ENCODE measurements around the gene SHQ1.

GRCh38 chr3:72860053-72860452 lies 11.8 kb upstream of the SHQ1 start:
- TF ChIP-seq EZH2 (IDR thresholded peaks at IDR 0.05) (no peak), POLR2AphosphoS5 (IDR thresholded peaks at IDR 0.05; ENCODE audit: borderline replicate concordance, low read depth, low read length) (no peak)

All from SK-N-MC (cell line).